WTC11 (cell line): ENCODE results near the gene FBXO30. TPM values are rescaled to one million over a fixed set of nuclear protein-coding genes. Genes with fewer than 3 reads are reported as not detected.

ENCODE experiments used
- CREM ChIP-seq: sonication (generic); formaldehyde crosslinking; IDR thresholded peaks from 2 replicates; pipeline ENCODE4 v1.8.1; 2022; ENCODE audit warnings: mild to moderate bottlenecking, missing genetic modification reagents, moderate library complexity
- E2F1 ChIP-seq: sonication (generic); formaldehyde crosslinking; IDR thresholded peaks from 2 replicates; pipeline ENCODE4 v1.8.0; 2022; ENCODE audit warnings: mild to moderate bottlenecking, missing genetic modification reagents
- ETV6 ChIP-seq: sonication (generic); formaldehyde crosslinking; IDR thresholded peaks from 2 replicates; pipeline ENCODE4 v1.8.1; 2022; ENCODE audit warnings: mild to moderate bottlenecking, missing genetic modification reagents
- total RNA-seq: library from RNA; stranded (reverse); gene quantifications from 3 replicates; pipeline ENCODE4 v1.2.3, GENCODE V29; 2021

FBXO30 gene
- total RNA-seq, 1 experiment from 2014 or later, result 11.8 TPM

- TF ChIP-seq E2F1 (CRISPR knock-in tag) (no peak), CREM (CRISPR knock-in tag) (no peak), ETV6 (CRISPR knock-in tag) (no peak)
These were observed 70.0 kb downstream of the FBXO30 start (continued) for GRCh38 chr6:145744619-145745018.

Other genes with a start within 250 kb of the FBXO30 start
- 4.8 to 5.3 TPM (median 5.1 TPM) in 3 replicates for gene EPM2A, start 79.3 kb downstream of the FBXO30 start, total RNA-seq
- 18.3 to 20.0 TPM (median 19.0 TPM) in 3 replicates for gene SHPRH, start 149.6 kb upstream of the FBXO30 start, total RNA-seq
- 0.37 to 0.46 TPM (median 0.41 TPM) in 3 replicates for gene GRM1, start 214.3 kb upstream of the FBXO30 start, total RNA-seq